ENCODE results near the gene GRID1.
"Not testable (repeated sequence)": the region's sequence is repeated elsewhere in the genome, so short reads cannot be mapped to it uniquely, and the experiment has no call there.

The GRID1 gene

DNA sequence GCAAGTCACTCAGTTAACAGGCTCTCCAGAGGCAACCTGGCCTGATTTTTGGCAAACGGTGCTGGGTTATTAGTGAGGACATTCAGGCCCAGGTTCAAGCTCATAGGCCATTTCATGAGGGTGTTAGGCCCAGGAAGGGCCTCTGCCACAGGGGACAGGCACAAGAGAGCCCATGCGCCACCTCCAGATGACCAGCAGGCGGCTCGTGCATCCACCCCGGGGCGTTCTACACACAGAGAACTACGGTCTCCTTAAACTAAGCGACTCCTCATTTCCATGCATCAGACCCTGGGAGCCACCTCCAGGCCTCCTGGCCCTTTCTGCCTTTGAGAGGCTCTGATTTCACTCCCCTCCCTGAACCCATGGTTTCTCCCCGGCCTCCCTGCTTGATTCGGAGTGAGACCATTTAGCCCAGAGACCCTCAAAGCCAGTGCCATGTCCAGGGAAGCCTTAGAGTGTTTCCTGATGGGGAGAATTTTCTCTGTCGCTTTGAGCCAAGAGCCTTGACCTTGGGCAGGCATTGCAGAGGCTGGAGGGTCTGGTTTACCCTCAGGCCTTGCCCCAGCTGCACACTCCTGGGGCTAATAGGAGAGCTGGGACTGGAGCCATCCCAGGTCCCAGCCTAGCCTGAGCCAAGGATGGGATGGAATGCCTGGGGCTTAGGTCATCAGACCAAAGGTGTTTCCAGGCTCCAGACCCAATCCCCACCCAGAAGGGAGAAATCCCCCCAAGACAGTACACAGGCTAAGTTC is 188.0 kb downstream of the GRID1 start:
- TF ChIP-seq, protein P1, sequence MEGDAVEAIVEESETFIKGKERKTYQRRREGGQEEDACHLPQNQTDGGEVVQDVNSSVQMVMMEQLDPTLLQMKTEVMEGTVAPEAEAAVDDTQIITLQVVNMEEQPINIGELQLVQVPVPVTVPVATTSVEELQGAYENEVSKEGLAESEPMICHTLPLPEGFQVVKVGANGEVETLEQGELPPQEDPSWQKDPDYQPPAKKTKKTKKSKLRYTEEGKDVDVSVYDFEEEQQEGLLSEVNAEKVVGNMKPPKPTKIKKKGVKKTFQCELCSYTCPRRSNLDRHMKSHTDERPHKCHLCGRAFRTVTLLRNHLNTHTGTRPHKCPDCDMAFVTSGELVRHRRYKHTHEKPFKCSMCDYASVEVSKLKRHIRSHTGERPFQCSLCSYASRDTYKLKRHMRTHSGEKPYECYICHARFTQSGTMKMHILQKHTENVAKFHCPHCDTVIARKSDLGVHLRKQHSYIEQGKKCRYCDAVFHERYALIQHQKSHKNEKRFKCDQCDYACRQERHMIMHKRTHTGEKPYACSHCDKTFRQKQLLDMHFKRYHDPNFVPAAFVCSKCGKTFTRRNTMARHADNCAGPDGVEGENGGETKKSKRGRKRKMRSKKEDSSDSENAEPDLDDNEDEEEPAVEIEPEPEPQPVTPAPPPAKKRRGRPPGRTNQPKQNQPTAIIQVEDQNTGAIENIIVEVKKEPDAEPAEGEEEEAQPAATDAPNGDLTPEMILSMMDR (IDR thresholded peaks at IDR 0.05): no peak
- Histone ChIP-seq H3K9me3 (no peaks in the 10 kb centered on the region), H3K4me1 (ENCODE audit: control insufficient read depth in 1 of 2, insufficient read depth in 1 of 2, low read depth in 1 of 2, low read length in 1 of 2) (no peaks in the 10 kb centered on the region), H3K36me3 (no peaks in the 10 kb centered on the region), H3K27ac (no peak overlapping the region), H3K4me3 (ENCODE audit: low read depth in 1 of 2, low read length in 1 of 2) (no peak overlapping the region), H3K27me3 (no peaks in the 10 kb centered on the region)

DNA sequence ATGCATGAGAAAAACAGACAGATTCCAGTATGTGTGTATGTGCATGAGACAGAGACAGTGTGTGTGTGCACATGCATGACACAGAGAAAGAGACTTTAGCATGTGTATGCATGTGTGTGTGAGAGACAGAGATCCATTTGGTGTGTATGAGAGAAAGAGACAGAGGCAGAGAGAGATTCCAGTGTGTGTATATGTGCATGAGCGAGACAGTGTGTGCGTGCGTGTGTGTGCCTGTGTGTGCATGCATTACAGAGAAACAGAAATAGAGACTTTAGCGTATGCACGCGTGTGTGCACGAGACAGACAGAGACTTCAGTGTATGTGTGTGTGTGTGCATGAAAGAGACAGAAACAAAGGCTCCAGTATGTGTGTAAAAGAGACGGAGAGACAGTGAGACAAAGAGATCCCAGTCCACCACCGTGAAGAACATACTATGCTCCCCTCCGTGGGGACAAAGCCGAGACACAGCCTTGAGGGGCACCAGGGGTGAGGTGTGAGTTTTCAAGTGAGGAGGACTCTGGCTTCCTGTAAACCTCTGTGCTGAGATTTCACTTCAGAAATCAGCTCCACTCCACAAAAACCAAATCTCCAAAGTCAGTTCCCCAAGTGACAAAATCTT is 188.9 kb downstream of the GRID1 start:
- TF ChIP-seq, protein P1 (IDR thresholded peaks at IDR 0.05): no peak
- H3K4me3 ChIP-seq (ENCODE audit: low read depth in 1 of 2, low read length in 1 of 2): no peak overlapping the region
- H3K4me1 ChIP-seq (ENCODE audit: control insufficient read depth in 1 of 2, insufficient read depth in 1 of 2, low read depth in 1 of 2, low read length in 1 of 2): no peaks in the 10 kb centered on the region
- no peaks in the 10 kb centered on the region for H3K9me3 ChIP-seq
- no peaks in the 10 kb centered on the region for H3K36me3 ChIP-seq
- H3K27ac ChIP-seq: no peak overlapping the region
- no peaks in the 10 kb centered on the region for H3K27me3 ChIP-seq

DNA sequence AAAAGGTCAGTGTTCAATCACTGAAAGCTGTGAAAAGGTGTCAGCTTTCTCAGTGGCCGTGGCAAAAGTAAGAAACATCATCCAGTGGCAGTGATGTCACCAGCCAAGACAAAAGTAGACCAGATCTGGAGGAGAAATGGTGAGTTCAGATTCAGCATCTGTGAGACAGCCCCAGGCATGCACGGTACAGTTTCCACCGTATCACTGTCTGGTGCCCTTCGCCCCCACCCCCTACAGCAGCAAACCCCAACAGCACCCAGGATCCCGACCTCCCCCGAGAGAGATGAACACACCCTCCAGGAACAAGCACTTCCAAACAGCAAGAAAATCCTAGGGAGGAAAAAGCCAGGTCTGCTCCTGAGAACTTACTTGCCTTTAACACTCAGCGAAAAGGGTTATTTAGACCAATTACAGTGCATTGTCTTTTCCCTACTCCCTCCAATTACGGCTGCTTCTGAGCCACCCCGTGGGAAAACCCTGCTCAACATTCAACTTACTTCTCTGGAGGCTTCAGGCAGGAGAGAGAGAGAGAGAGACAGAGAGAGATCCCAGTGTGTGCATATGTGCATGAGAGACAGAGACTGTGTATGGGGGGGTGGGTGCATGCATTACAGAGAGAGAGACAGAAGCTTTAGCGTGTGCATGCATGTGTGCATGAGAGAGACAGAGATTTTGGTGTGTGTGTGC is 189.6 kb downstream of the GRID1 start:
- Histone ChIP-seq H3K27ac (no peak overlapping the region), H3K36me3 (no peaks in the 10 kb centered on the region), H3K27me3 (no peaks in the 10 kb centered on the region), H3K4me3 (ENCODE audit: low read depth in 1 of 2, low read length in 1 of 2) (no peak overlapping the region), H3K4me1 (ENCODE audit: control insufficient read depth in 1 of 2, insufficient read depth in 1 of 2, low read depth in 1 of 2, low read length in 1 of 2) (no peaks in the 10 kb centered on the region), H3K9me3 (no peaks in the 10 kb centered on the region)
- TF ChIP-seq, protein P1 (IDR thresholded peaks at IDR 0.05): no peak

DNA sequence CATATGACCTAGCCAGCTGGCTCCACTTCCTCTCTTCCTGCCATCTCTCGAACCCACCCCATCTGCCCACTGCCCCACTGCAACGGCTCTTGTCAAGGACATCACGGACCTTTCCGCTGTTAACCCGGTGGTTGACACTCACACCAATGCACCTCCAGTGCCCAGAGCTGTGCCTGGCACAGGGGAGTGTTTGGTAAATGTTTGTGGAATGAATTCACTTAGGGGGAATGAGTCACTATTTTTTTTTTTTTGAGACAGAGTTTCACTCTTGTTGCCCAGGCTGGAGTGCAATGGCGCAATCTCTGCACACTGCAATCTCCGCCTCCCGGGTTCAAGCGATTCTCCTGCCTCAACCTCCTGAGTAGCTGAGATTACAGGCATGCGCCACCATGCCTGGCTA is 191.1 kb downstream of the GRID1 start:
- not testable (repeated sequence) for H3K4me1 ChIP-seq (ENCODE audit: control insufficient read depth in 1 of 2, insufficient read depth in 1 of 2, low read depth in 1 of 2, low read length in 1 of 2); H3K27ac ChIP-seq; H3K9me3 ChIP-seq; H3K4me3 ChIP-seq (ENCODE audit: low read depth in 1 of 2, low read length in 1 of 2); H3K27me3 ChIP-seq; H3K36me3 ChIP-seq

DNA sequence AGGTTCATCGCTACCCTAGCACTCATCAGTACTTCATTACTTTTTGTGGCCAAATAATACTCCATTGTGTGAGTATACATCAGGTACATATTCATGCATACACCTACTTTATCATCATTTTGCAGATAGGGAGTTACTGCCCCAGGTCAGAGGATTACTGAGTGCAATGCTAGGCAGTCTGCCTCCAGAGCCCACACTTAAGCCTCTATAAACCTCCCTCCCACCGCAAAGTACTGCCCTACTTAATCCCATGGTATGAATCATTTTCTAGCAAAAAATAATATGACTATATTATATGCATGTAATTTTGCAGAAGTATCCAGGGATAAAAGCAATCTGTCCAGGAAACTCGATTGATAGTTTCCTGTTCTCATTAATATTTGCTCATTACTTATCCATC is 194.3 kb downstream of the GRID1 start:
- Histone ChIP-seq H3K36me3 (no peaks in the 10 kb centered on the region), H3K9me3 (no peaks in the 10 kb centered on the region), H3K4me3 (ENCODE audit: low read depth in 1 of 2, low read length in 1 of 2) (no peak overlapping the region), H3K27ac (no peak overlapping the region), H3K4me1 (ENCODE audit: control insufficient read depth in 1 of 2, insufficient read depth in 1 of 2, low read depth in 1 of 2, low read length in 1 of 2) (no peaks in the 10 kb centered on the region), H3K27me3 (no peaks in the 10 kb centered on the region)
- TF ChIP-seq, protein P1 (IDR thresholded peaks at IDR 0.05): no peak
